GM18867 (cell line): Measurements from ENCODE around the gene PTH1R.

Experiments used
- ATAC-seq: cut with Tn5 transposase; IDR thresholded peaks from one replicate; pipeline ENCODE4 v1.9.1; 2021; ENCODE audit warnings: mild to moderate bottlenecking, moderate library complexity; ENCODE audit not compliant: unreplicated experiment

The PTH1R gene

DNA sequence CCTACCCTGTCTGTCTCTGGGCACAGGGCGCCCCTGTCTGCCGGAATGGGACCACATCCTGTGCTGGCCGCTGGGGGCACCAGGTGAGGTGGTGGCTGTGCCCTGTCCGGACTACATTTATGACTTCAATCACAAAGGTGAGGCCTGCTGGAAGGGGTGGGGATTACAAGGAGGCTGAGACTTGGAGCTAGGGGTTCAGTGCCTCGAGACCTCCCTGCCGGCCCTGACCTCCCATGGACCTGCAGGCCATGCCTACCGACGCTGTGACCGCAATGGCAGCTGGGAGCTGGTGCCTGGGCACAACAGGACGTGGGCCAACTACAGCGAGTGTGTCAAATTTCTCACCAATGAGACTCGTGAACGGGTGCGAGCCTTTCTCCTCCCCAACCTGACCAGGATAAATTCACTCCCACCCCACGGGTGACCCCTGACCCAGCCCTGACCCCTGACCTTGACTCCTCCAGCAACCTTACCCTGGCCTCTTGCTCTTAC, 20.4 kb downstream of the PTH1R start:
- no peak for ATAC-seq

DNA sequence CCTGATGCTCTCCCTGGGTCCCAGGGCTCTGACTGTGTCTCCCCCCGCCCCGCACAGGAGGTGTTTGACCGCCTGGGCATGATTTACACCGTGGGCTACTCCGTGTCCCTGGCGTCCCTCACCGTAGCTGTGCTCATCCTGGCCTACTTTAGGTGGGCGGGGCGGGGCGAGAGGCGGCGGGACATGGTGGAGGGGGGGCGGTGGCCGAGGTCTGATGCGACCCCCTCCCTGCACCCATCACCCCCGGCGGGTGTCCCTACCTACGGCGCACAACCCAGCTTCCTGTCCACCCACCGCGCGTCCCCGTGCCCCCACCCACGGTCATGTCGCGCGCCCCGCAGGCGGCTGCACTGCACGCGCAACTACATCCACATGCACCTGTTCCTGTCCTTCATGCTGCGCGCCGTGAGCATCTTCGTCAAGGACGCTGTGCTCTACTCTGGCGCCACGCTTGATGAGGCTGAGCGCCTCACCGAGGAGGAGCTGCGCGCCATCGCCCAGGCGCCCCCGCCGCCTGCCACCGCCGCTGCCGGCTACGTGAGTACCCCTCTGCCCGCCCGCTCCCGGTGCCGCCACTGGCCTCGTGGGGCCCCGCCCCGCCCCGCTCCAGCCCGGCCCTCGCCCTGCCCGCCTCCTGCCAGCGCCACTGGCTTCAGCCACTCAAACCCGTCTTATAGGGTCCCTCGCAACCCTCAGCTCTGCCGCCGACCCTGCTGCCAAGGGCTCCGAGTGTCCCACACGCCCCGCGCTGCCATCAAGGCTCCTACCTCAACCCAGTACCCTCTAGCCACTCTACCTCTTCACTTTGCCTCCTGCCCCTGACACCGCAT, 21.0 kb downstream of the PTH1R start:
- no peak for ATAC-seq

DNA sequence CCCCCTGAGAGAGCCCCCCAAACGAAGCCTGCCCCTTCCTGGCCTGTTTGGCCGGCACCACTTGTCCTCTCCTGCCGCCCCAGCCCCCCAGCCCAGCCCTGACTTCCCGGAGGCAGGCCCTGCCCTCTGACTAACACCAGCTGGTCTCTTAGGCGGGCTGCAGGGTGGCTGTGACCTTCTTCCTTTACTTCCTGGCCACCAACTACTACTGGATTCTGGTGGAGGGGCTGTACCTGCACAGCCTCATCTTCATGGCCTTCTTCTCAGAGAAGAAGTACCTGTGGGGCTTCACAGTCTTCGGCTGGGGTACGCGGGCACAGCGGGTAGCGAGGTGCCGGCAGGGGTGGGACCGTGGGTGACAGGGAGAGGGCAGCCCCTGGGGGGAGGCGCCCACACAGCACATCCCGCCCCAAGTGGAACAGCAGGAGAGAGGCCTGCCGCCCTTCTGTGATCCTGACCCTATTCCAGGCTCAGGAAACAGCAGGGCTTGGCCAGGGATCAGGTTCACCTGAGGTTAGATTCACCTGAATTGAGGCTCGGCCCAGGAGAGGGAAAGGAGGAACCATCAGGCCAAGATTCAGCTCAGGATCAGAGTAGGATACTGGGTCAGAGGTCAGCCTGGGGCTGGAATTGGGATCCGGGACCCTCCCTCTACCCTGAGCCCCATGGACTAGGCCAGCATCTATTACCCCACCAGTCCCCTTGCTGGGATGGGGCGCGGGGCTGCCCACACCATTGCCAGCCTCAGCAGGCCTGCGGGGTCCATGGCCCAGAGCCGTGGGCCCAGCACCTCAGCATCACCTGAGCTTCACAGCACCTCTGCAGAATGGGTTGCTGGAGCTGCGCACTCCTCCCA, 21.9 kb downstream of the PTH1R start:
- ATAC-seq = no peak

- no peak for ATAC-seq
These were observed 22.4 kb downstream of the PTH1R start for GRCh38 chr3:46900007-46900292.

GRCh38 chr3:46900356-46900755, 22.8 kb downstream of the PTH1R start:
- ATAC-seq = no peak

GRCh38 chr3:46901061-46901460, 23.5 kb downstream of the PTH1R start:
- no peak for ATAC-seq

GRCh38 chr3:46901591-46902187, 24.2 kb downstream of the PTH1R start:
- no peak for ATAC-seq

DNA sequence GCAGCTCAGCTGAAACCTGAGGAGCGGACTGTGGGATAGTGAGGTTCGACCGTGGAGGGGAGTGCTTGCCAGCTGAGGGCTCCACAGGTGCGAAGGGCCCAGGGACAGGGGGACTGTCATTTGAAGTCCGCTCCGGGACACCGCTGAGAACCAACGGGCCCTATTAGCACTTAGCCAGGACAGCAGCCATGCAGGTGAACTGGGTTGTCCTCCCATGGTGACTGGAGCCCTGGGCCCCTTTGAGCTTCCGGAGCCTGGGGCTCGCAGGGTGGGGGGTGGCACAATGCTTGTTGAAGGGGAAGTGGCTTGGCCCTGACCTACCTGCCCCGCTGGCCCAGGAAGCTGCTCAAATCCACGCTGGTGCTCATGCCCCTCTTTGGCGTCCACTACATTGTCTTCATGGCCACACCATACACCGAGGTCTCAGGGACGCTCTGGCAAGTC, 24.7 kb downstream of the PTH1R start:
- no peak for ATAC-seq

DNA sequence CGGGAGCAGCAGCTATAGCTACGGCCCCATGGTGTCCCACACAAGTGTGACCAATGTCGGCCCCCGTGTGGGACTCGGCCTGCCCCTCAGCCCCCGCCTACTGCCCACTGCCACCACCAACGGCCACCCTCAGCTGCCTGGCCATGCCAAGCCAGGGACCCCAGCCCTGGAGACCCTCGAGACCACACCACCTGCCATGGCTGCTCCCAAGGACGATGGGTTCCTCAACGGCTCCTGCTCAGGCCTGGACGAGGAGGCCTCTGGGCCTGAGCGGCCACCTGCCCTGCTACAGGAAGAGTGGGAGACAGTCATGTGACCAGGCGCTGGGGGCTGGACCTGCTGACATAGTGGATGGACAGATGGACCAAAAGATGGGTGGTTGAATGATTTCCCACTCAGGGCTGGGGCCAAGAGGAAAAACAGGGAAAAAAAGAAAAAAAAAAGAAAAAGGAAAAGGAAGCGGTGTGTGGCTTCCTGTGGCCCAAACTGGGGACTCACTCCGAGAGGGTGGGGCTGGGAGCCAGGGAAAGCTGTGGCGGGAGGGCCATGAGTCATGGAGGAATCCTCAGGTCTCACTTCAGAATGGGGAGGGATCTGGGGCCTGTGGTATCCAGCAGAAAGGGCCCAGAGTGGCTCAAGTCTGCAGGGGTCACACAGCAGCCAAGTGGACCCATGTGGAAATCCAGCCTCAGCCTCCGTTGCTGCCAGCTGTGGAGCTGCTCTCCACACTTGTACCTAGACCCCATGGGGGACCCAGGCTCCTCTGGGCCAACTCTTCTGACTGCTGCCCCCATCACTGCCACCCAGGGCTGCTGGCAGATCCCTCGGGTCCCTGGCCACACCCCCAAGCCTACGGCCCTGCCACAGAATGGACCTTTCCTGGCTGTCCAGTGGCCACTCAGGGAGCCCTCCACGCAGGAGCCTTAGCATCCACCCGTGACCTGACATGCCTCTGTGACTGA, 26.1 kb downstream of the PTH1R start:
- ATAC-seq = no peak

DNA sequence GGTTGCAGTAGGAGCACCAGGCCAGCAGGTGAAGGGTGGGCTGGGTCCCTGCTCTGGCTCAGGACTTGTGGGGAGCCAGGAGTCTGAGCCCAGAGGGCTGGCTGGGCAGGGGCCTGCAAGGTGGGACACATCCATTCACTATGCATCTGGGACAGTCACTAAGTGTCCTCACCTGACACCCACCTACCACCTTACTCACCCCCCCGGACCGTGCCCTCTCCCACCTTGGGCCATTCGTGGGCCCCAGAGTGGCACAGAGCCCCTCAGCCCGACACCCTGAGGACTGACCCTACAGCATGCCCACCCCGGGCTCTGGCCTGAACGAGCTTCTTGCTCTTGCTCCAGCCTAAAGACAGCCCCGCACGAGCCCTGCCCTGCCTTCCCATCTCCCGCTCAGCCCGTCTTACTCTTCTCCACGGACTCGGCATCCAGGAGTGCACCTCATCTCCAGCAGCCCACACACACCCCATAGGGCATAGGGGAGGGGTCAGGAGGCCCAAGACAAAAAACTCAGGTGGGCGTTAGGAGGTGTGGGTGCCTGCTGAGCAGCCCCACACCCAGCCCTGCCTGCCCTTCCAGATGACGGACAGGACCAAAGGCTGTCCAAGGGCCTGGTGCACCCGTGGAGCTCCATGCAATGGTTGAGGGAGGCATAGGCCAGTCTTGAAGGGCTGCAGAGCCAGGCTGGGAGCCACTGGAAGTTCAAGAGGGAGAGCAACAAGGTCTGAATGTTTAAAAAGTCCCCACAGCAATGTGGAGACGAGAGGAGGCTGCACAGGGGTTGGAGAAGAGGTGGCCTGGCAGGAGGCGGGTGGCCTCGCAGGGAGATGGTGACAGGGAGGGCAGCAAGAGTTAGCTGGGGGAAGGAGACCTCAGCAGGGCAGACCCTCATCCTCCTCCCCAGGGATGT, 27.0 kb downstream of the PTH1R start:
- no peak for ATAC-seq

GRCh38 chr3:46905213-46905560, 27.7 kb downstream of the PTH1R start:
- ATAC-seq = no peak

DNA sequence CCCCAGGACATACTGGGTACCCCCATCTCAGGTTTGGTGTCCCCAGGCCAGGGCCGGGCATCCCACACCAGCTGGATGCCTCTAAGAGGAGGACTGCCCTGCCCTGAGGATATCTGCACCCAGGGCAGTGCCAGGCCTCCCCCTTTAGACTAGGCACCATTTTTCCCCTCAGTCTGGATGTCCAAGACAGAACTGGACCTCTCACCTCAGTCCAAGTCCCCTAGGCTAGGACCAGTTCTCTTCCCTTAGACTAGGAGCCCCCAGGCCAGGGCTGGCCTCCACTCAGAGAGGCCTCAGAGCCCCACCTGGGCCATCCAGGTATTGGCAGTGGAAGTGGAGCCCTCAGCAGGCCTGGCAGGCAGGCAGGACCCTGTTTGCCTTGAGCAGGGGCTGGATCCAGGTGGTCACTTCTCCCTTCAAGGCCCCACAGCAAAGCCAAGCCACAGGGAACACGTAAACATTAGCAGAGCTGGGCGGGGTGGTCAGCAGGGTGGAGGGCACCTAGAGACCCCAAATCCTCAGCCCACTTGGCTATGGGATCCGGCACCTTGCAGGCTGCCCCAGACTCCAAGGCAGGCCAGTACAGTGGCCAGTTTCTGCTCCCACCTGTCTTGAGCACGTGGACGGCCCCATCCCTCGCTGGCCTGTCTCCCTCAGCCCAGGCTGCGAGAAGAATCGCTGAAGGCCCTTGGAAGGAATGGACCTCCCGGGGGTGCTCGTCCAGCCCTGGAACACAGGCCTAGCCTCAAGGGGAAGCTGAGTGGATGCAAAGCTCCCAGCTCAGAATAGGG, 28.3 kb downstream of the PTH1R start:
- ATAC-seq = no peak

DNA sequence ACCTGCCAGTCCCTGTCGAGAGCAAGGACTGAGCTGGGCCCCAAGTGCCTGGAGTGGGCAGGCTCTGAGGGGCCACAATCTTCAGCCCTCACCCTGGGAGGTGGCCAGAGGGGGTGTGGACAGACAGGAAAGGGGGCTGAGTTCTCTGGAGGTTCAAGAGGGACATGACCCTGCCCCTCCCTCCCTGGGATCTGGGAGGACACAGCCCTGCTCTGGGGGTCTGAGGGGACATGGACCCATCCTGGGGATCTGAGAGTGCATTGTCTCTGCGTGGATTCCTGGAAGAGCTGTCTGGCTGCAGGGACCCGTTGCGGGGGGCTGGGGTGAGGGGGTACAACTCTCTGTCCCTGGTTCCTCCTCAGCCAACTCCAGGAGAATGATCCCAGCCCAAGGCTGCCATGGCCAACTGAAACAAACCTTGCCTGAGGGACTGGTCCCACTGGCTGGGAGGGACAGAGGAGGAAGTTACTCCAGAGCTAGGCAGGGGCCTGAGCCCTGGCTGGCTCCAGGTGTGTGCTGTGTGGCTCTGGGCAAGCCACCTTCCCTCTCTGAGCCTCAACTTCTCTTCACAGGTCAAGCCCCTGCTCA, 29.0 kb downstream of the PTH1R start:
- no peak for ATAC-seq

- ATAC-seq = no peak
These were observed 29.8 kb downstream of the PTH1R start for GRCh38 chr3:46907271-46907670.

GRCh38 chr3:46907960-46908293, 30.4 kb downstream of the PTH1R start:
- ATAC-seq = no peak

- ATAC-seq = no peak
These were observed 30.9 kb downstream of the PTH1R start for GRCh38 chr3:46908294-46908985.

GRCh38 chr3:46908986-46909534, 31.5 kb downstream of the PTH1R start:
- ATAC-seq = no peak
